GM12891 (cell line): ENCODE data around the gene CADPS.

Experiments
- POLR2A ChIP-seq: IDR thresholded peaks from 2 replicates; pipeline ENCODE4 v1.6.1; 2011; ENCODE audit warnings: low read depth, low read length, control low read depth
- POLR2AphosphoS5 ChIP-seq: IDR thresholded peaks from 2 replicates; pipeline ENCODE4 v1.6.1; 2011; ENCODE audit warnings: low read depth, low read length, control low read depth
- TAF1 ChIP-seq: IDR thresholded peaks from 2 replicates; pipeline ENCODE4 v1.6.1; 2011; ENCODE audit warnings: low read depth, low read length, control low read depth

GRCh38 chr3:62798000-62798399, 77.2 kb downstream of the CADPS start:
- TF ChIP-seq POLR2A = no peak
- no peak for TF ChIP-seq POLR2AphosphoS5
- TF ChIP-seq TAF1 = no peak
